CD14-positive monocyte (primary cell): ENCODE results near the gene TMEM164. TPM values are rescaled to one million over a fixed set of nuclear protein-coding genes. Genes with fewer than 3 reads are reported as not detected.
A peak's percentile ranks its signal among the peaks of the same experiment; 100 is the strongest.

Experiments used
- DNase-seq, 3 donors: peaks; one replicate each; pipeline ENCODE4 v3.0.0-alpha.2; 2011 to 2022
- H2AFZ ChIP-seq: 2 replicates; pipeline ENCODE4 v1.6.0; 2012; ENCODE audit warnings: mild to moderate bottlenecking, low read depth, low read length, inconsistent platforms; ENCODE audit not compliant: insufficient read depth, poor library complexity, severe bottlenecking
- H3K27ac ChIP-seq, 2 donors: 1 replicate in 1 of 2; 2 replicates in 1 of 2; pipeline ENCODE4 v1.5.1; 2012 to 2013; ENCODE audit warnings: low read length in 2 of 2, control low read depth in 1 of 2, inconsistent platforms in 1 of 2, low read depth in 1 of 2, mild to moderate bottlenecking in 1 of 2
- H3K27me3 ChIP-seq, 2 donors: one replicate each; pipeline versions ENCODE4 v1.6.0 to v1.6.1; 2011 to 2013; ENCODE audit warnings: low read length in 2 of 2; ENCODE audit not compliant: control insufficient read depth in 2 of 2, insufficient read depth in 2 of 2
- H3K36me3 ChIP-seq, 2 donors: replicated peaks in 1 of 2; 1 replicate in 1 of 2; 2 replicates in 1 of 2; pipeline versions ENCODE4 v1.5.1 to v1.6.1; 2012 to 2013; ENCODE audit warnings: low read length in 2 of 2, control low read depth in 1 of 2, inconsistent platforms in 1 of 2, mild to moderate bottlenecking in 1 of 2; ENCODE audit not compliant: insufficient read depth in 2 of 2, control insufficient read depth in 1 of 2
- H3K4me1 ChIP-seq, 2 donors: 1 replicate in 1 of 2; 2 replicates in 1 of 2; pipeline versions ENCODE4 v1.5.1 to v1.6.1; 2012 to 2013; ENCODE audit warnings: low read length in 2 of 2, control low read depth in 1 of 2, inconsistent platforms in 1 of 2, mild to moderate bottlenecking in 1 of 2, moderate library complexity in 1 of 2; ENCODE audit not compliant: insufficient read depth in 2 of 2, control insufficient read depth in 1 of 2
- H3K4me2 ChIP-seq: replicated peaks from 2 replicates; pipeline ENCODE3; 2012; ENCODE audit warnings: low read length, moderate library complexity, mild to moderate bottlenecking; ENCODE audit not compliant: poor library complexity, severe bottlenecking; ENCODE audit errors: extremely low read depth
- H3K4me3 ChIP-seq, 3 experiments: fragments of 200-600 bp in 1 of 3; sonication (generic) in 1 of 3; replicated peaks in 1 of 3; 1 replicate in 2 of 3; 2 replicates in 1 of 3; pipeline ENCODE4 v1.5.1; 2011 to 2013; ENCODE audit warnings: low read length in 3 of 3, mild to moderate bottlenecking in 3 of 3, control low read depth in 2 of 3, low read depth in 2 of 3, inconsistent platforms in 1 of 3, moderate library complexity in 1 of 3
- H3K79me2 ChIP-seq: 2 replicates; pipeline ENCODE4 v1.6.0; 2012; ENCODE audit warnings: mild to moderate bottlenecking, control low read depth, inconsistent platforms, low read length, moderate library complexity; ENCODE audit not compliant: insufficient read depth
- H3K9ac ChIP-seq: 2 replicates; pipeline ENCODE4 v1.6.0; 2017; ENCODE audit warnings: low read length, mild to moderate bottlenecking; ENCODE audit not compliant: insufficient read depth, poor library complexity, severe bottlenecking
- H3K9me3 ChIP-seq, 2 donors: replicated peaks in 1 of 2; 1 replicate in 1 of 2; 2 replicates in 1 of 2; pipeline versions ENCODE4 v1.5.1 to v1.6.1; 2012 to 2013; ENCODE audit warnings: low read length in 2 of 2, control low read depth in 1 of 2; ENCODE audit not compliant: control insufficient read depth in 1 of 2, insufficient read depth in 1 of 2
- H4K20me1 ChIP-seq: 2 replicates; pipeline ENCODE4 v1.6.0; 2012; ENCODE audit warnings: mild to moderate bottlenecking, low read length, control low read depth, moderate library complexity; ENCODE audit not compliant: insufficient read depth
- H3K27ac Mint-ChIP-seq, 7 donors: one replicate each; pipeline ENCODE4 v1.8.0; 2020; ENCODE audit warnings: mild to moderate bottlenecking in 7 of 7, mixed read lengths in 7 of 7, moderate library complexity in 6 of 7, inconsistent platforms in 2 of 7
- H3K27me3 Mint-ChIP-seq, 3 donors: one replicate each; pipeline ENCODE4 v1.8.0; 2021 to 2022; ENCODE audit warnings: low read depth in 3 of 3, mild to moderate bottlenecking in 3 of 3, mixed read lengths in 3 of 3, moderate library complexity in 3 of 3, inconsistent platforms in 1 of 3
- H3K36me3 Mint-ChIP-seq, 2 donors: one replicate each; pipeline ENCODE4 v1.8.0; 2020; ENCODE audit warnings: mixed read lengths in 2 of 2, inconsistent platforms in 1 of 2, mild to moderate bottlenecking in 1 of 2
- H3K4me1 Mint-ChIP-seq: one replicate; pipeline ENCODE4 v1.8.0; 2020; ENCODE audit warnings: mild to moderate bottlenecking, mixed read lengths
- H3K4me3 Mint-ChIP-seq, 2 donors: one replicate each; pipeline ENCODE4 v1.8.0; 2020; ENCODE audit warnings: mild to moderate bottlenecking in 2 of 2, mixed read lengths in 2 of 2, moderate library complexity in 1 of 2
- H3K9me3 Mint-ChIP-seq, 7 donors: one replicate each; pipeline ENCODE4 v1.8.0; 2020 to 2022; ENCODE audit warnings: mixed read lengths in 7 of 7, mild to moderate bottlenecking in 6 of 7, moderate library complexity in 6 of 7, inconsistent platforms in 2 of 7
- WGBS: methylation state at CpG from one replicate; pipeline ENCODE4 v1.1.5; 2013; ENCODE audit warnings: missing lambda C conversion rate; ENCODE audit not compliant: insufficient coverage; 5-methylcytosine and 5-hydroxymethylcytosine counted together
- intact Hi-C, 2 donors: fragments of 100-400 bp; cut with micrococcal nuclease; formaldehyde crosslinking; loops; one replicate each; pipeline versions ENCODE4 v1.15.0 to v1.15.1; 2023
- polyA plus RNA-seq, 3 donors: library from polyadenylated mRNA; depleted of rRNA in 1 of 3; unstranded in 2 of 3; stranded (reverse) in 1 of 3; fragments of 300-500 nt in 2 of 3; fragments of >200 nt in 1 of 3; fragmentation: Illumina TruSeq in 2 of 3; gene quantifications; 1 replicate in 2 of 3; 2 replicates in 1 of 3; pipeline ENCODE4 v1.2.3, GENCODE V29; 2012 to 2021
- TF ChIP-seq, protein P1 (sequence below): fragments of 200-600 bp; IDR thresholded peaks from one replicate; pipeline ENCODE4 v1.8.0; 2022; ENCODE audit warnings: antibody characterized with exemption, mild to moderate bottlenecking

TMEM164 gene
- polyA plus RNA-seq, 3 donors, result 5.3 to 39.5 (median 7.3) TPM

DNA sequence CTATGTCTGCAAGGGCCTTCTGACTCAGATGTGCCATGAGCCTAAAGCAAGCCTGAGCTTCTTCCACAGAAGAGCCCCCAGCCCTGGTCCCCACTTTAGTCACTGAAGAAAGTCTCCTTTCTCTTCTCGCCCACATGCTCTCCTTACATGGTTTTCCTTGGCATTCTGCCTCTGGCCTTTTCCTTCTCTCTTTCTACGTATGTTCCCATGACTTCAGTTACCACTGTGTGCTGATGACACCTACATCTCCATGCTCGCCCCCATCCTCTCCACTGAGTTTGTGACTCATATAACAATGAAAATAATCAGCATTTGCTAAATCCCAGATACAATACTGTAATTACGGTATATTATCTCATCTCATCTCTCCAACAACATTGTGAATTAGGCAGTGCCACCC is 165.7 kb downstream of the TMEM164 start:
- peaks cover 8 to 41% of the 10 kb centered on the region in 2 donors for H3K36me3 ChIP-seq
- H3K27me3 ChIP-seq, result no peaks in the 10 kb centered on the region
- DNase-seq, result no peak
- no peak overlapping the region for H2AFZ ChIP-seq
- Mint-ChIP-seq H3K27ac (no peak overlapping the region), H3K4me3 (no peak overlapping the region), H3K9me3 (peaks cover 0 to 3% (median 0%) of the 10 kb centered on the region in 7 donors), H3K27me3 (peaks cover 0 to 2% (median 2%) of the 10 kb centered on the region in 3 donors), H3K36me3 (peaks cover 30 to 40% of the 10 kb centered on the region in 2 donors), H3K4me1 (peaks cover 16% of the 10 kb centered on the region)
- no peak overlapping the region for H3K4me3 ChIP-seq
- TF ChIP-seq, protein P1, sequence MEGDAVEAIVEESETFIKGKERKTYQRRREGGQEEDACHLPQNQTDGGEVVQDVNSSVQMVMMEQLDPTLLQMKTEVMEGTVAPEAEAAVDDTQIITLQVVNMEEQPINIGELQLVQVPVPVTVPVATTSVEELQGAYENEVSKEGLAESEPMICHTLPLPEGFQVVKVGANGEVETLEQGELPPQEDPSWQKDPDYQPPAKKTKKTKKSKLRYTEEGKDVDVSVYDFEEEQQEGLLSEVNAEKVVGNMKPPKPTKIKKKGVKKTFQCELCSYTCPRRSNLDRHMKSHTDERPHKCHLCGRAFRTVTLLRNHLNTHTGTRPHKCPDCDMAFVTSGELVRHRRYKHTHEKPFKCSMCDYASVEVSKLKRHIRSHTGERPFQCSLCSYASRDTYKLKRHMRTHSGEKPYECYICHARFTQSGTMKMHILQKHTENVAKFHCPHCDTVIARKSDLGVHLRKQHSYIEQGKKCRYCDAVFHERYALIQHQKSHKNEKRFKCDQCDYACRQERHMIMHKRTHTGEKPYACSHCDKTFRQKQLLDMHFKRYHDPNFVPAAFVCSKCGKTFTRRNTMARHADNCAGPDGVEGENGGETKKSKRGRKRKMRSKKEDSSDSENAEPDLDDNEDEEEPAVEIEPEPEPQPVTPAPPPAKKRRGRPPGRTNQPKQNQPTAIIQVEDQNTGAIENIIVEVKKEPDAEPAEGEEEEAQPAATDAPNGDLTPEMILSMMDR, result no peak
- no peaks in the 10 kb centered on the region for H3K4me1 ChIP-seq
- no peak overlapping the region for H3K27ac ChIP-seq
- no peak overlapping the region for H3K4me2 ChIP-seq
- intact Hi-C loops, result no loop called here
- no peaks in the 10 kb centered on the region for H3K79me2 ChIP-seq
- H4K20me1 ChIP-seq, result peaks cover 77% of the 10 kb centered on the region
- no peaks in the 10 kb centered on the region for H3K9me3 ChIP-seq
- no peak overlapping the region for H3K9ac ChIP-seq
- WGBS, result no CpG with 5 or more reads among the region's 4 CpGs

DNA sequence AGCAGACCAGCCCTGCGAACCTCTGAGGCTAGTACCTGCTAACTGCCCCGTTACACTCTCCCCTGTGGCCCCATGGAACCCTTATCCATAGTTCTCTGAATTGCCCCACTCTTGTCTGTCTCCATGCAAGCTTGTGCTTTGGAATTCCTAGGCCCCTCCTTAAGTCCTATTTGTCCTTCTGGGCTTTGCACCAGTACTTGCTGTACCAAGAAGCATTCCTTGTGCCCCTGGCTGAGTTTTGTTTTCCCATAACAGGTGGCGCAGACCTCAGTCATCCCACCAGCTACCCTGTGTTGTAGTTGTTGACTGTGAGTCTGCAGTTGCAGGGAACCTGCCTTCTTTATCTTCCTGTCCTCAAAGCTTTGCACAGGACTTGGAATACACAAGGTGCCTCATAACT is 167.1 kb downstream of the TMEM164 start:
- peaks cover 8 to 42% of the 10 kb centered on the region in 2 donors for H3K36me3 ChIP-seq
- Mint-ChIP-seq H3K27ac (peak overlapping the region in 1 of 7 donors; percentile 70), H3K27me3 (peaks cover 0 to 2% (median 2%) of the 10 kb centered on the region in 3 donors), H3K9me3 (peaks cover 0 to 3% (median 0%) of the 10 kb centered on the region in 7 donors), H3K4me1 (peaks cover 29% of the 10 kb centered on the region), H3K4me3 (no peak overlapping the region), H3K36me3 (peaks cover 38 to 48% of the 10 kb centered on the region in 2 donors)
- no peak overlapping the region for H3K9ac ChIP-seq
- H4K20me1 ChIP-seq, result peaks cover 62% of the 10 kb centered on the region
- no peak overlapping the region for H3K4me3 ChIP-seq
- H2AFZ ChIP-seq, result no peak overlapping the region
- no peak overlapping the region for H3K27ac ChIP-seq
- WGBS, result no CpG with 5 or more reads among the region's 3 CpGs
- H3K4me1 ChIP-seq, result peaks cover 7 to 8% of the 10 kb centered on the region in 2 donors
- TF ChIP-seq, protein P1, result no peak
- intact Hi-C loops, result loop anchor here in 1 of 2 donors (10.0 kb wide), 1 partner anchor 105 kb away; no protein-coding TSS in a partner anchor
- no peaks in the 10 kb centered on the region for H3K79me2 ChIP-seq
- no peaks in the 10 kb centered on the region for H3K27me3 ChIP-seq
- DNase-seq, result no peak
- no peak overlapping the region for H3K4me2 ChIP-seq
- no peaks in the 10 kb centered on the region for H3K9me3 ChIP-seq
